ENCODE data around the gene FRY. TPM values are rescaled to one million over a fixed set of nuclear protein-coding genes. Genes with fewer than 3 reads are reported as not detected.

Gene FRY
- total RNA-seq, 1 experiment from 2014 or later = 5.3 TPM

- no peak for ATAC-seq
- no peaks in the 10 kb centered on the region for H3K27me3 Mint-ChIP-seq (ENCODE audit: low read depth)
- TF ChIP-seq GABPB1 (CRISPR knock-in tag; IDR thresholded peaks at IDR 0.05) = peak; percentile 98
- TF ChIP-seq E2F4 (CRISPR knock-in tag; IDR thresholded peaks at IDR 0.05; ENCODE audit: borderline replicate concordance, low read depth) = no peak
- no peak for TF ChIP-seq RELA (CRISPR knock-in tag; IDR thresholded peaks at IDR 0.05; ENCODE audit: borderline replicate concordance)
- no peak overlapping the region for H3K27ac Mint-ChIP-seq
- no peaks in the 10 kb centered on the region for H3K36me3 Mint-ChIP-seq
- DNase-seq (ENCODE audit: low spot score) = no peak
- ChIA-PET CTCF (interaction anchor here (1.2 to 2.6 kb wide), 3 partner anchors 12 to 346 kb away, joined by 3 to 9 read pairs (median 6); no protein-coding TSS in a partner anchor), POLR2A (no interaction called here)
- H3K4me1 Mint-ChIP-seq = no peaks in the 10 kb centered on the region
- no peak overlapping the region for H3K4me3 Mint-ChIP-seq
- H3K9me3 Mint-ChIP-seq = no peaks in the 10 kb centered on the region
These were observed 224.1 kb downstream of the FRY start for GRCh38 chr13:32255724-32256109.

- Mint-ChIP-seq H3K27me3 (ENCODE audit: low read depth) (no peaks in the 10 kb centered on the region), H3K9me3 (no peaks in the 10 kb centered on the region), H3K4me3 (no peak overlapping the region), H3K36me3 (no peaks in the 10 kb centered on the region), H3K27ac (no peak overlapping the region), H3K4me1 (no peaks in the 10 kb centered on the region)
- no peak for DNase-seq (ENCODE audit: low spot score)
- no peak for ATAC-seq
- POLR2A ChIA-PET = no interaction called here
- TF ChIP-seq, protein P1, sequence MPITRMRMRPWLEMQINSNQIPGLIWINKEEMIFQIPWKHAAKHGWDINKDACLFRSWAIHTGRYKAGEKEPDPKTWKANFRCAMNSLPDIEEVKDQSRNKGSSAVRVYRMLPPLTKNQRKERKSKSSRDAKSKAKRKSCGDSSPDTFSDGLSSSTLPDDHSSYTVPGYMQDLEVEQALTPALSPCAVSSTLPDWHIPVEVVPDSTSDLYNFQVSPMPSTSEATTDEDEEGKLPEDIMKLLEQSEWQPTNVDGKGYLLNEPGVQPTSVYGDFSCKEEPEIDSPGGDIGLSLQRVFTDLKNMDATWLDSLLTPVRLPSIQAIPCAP (CRISPR knock-in tag; IDR thresholded peaks at IDR 0.05) = no peak
- peak; percentile 42 for TF ChIP-seq GABPB1 (CRISPR knock-in tag; IDR thresholded peaks at IDR 0.05)
- CTCF ChIA-PET = interaction anchor here (1.6 to 2.6 kb wide), 2 partner anchors 10 to 12 kb away, joined by 5 to 9 read pairs; no protein-coding TSS in a partner anchor
These were observed 224.7 kb downstream of the FRY start for GRCh38 chr13:32256243-32256642.

- ChIA-PET POLR2A (no interaction called here), CTCF (interaction anchor here (1.6 to 2.6 kb wide), 2 partner anchors 10 to 11 kb away, joined by 5 to 9 read pairs; no protein-coding TSS in a partner anchor)
- H3K36me3 Mint-ChIP-seq = no peaks in the 10 kb centered on the region
- no peak for ATAC-seq
- H3K27me3 Mint-ChIP-seq (ENCODE audit: low read depth) = no peaks in the 10 kb centered on the region
- no peak overlapping the region for H3K27ac Mint-ChIP-seq
- H3K4me1 Mint-ChIP-seq = no peaks in the 10 kb centered on the region
- H3K4me3 Mint-ChIP-seq = no peak overlapping the region
- no peak for TF ChIP-seq RELA (CRISPR knock-in tag; IDR thresholded peaks at IDR 0.05; ENCODE audit: borderline replicate concordance)
- TF ChIP-seq, protein P2, sequence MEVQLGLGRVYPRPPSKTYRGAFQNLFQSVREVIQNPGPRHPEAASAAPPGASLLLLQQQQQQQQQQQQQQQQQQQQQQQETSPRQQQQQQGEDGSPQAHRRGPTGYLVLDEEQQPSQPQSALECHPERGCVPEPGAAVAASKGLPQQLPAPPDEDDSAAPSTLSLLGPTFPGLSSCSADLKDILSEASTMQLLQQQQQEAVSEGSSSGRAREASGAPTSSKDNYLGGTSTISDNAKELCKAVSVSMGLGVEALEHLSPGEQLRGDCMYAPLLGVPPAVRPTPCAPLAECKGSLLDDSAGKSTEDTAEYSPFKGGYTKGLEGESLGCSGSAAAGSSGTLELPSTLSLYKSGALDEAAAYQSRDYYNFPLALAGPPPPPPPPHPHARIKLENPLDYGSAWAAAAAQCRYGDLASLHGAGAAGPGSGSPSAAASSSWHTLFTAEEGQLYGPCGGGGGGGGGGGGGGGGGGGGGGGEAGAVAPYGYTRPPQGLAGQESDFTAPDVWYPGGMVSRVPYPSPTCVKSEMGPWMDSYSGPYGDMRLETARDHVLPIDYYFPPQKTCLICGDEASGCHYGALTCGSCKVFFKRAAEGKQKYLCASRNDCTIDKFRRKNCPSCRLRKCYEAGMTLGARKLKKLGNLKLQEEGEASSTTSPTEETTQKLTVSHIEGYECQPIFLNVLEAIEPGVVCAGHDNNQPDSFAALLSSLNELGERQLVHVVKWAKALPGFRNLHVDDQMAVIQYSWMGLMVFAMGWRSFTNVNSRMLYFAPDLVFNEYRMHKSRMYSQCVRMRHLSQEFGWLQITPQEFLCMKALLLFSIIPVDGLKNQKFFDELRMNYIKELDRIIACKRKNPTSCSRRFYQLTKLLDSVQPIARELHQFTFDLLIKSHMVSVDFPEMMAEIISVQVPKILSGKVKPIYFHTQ (CRISPR knock-in tag; IDR thresholded peaks at IDR 0.05) = no peak
- TF ChIP-seq ZBTB21 (CRISPR knock-in tag; IDR thresholded peaks at IDR 0.05; ENCODE audit: borderline replicate concordance) = no peak
- TF ChIP-seq, protein P3, sequence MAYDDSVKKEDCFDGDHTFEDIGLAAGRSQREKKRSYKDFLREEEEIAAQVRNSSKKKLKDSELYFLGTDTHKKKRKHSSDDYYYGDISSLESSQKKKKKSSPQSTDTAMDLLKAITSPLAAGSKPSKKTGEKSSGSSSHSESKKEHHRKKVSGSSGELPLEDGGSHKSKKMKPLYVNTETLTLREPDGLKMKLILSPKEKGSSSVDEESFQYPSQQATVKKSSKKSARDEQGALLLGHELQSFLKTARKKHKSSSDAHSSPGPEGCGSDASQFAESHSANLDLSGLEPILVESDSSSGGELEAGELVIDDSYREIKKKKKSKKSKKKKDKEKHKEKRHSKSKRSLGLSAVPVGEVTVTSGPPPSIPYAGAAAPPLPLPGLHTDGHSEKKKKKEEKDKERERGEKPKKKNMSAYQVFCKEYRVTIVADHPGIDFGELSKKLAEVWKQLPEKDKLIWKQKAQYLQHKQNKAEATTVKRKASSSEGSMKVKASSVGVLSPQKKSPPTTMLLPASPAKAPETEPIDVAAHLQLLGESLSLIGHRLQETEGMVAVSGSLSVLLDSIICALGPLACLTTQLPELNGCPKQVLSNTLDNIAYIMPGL (CRISPR knock-in tag; IDR thresholded peaks at IDR 0.05) = no peak
- no peak for TF ChIP-seq SMAD4 (CRISPR knock-in tag; IDR thresholded peaks at IDR 0.05)
- TF ChIP-seq ZNF396 (CRISPR knock-in tag; IDR thresholded peaks at IDR 0.05; ENCODE audit: borderline replicate concordance) = no peak
- no peak for TF ChIP-seq SMAD3 (CRISPR knock-in tag; IDR thresholded peaks at IDR 0.05; ENCODE audit: borderline replicate concordance)
- TF ChIP-seq CDX4 (CRISPR knock-in tag; IDR thresholded peaks at IDR 0.05; ENCODE audit: borderline replicate concordance) = no peak
- no peak for DNase-seq (ENCODE audit: low spot score)
- H3K9me3 Mint-ChIP-seq = no peaks in the 10 kb centered on the region
These were observed 226.1 kb downstream of the FRY start for GRCh38 chr13:32257649-32258048.

All from WTC11 (cell line).